K562 (cell line): ENCODE data around the gene MYO6. TPM values are rescaled to one million over a fixed set of nuclear protein-coding genes. Genes with fewer than 3 reads are reported as not detected.

ENCODE experiments used
- ADNP ChIP-seq: fragments of 200-800 bp; sonication (Bioruptor generic); IDR thresholded peaks from 2 replicates; pipeline ENCODE4 v1.6.1; 2016; ENCODE audit warnings: missing genetic modification characterization, missing compliant biosample characterization
- ARID1B ChIP-seq: fragments of 450-650 bp; IDR thresholded peaks from 2 replicates; pipeline ENCODE4 v1.6.1; 2016; ENCODE audit warnings: antibody characterized with exemption, mild to moderate bottlenecking, inconsistent platforms
- CBFA2T2 ChIP-seq: fragments of 450-650 bp; conservative IDR thresholded peaks from 2 replicates; pipeline ENCODE4 v1.6.1; 2017; ENCODE audit warnings: mild to moderate bottlenecking
- E2F8 ChIP-seq: fragments of 450-650 bp; IDR thresholded peaks from 2 replicates; pipeline ENCODE4 v1.7.1; 2018; ENCODE audit warnings: mild to moderate bottlenecking, low read depth; ENCODE audit not compliant: partially characterized antibody
- ESRRB ChIP-seq: fragments of 250-450 bp; sonication (Bioruptor Pico); IDR thresholded peaks from 2 replicates; pipeline ENCODE4 v1.5.0; 2020; ENCODE audit warnings: mild to moderate bottlenecking, moderate library complexity, borderline replicate concordance
- ETV6 ChIP-seq, 3 experiments: fragments of 150-350 bp in 1 of 3; sonication (generic) in 1 of 3; formaldehyde crosslinking in 1 of 3; IDR thresholded peaks; 2 replicates each; pipeline versions ENCODE4 v1.6.1 to v1.8.0; 2014 to 2022; ENCODE audit warnings: borderline replicate concordance in 2 of 3, low read depth in 2 of 3, antibody characterized with exemption in 1 of 3, low read length in 1 of 3, mild to moderate bottlenecking in 1 of 3, missing genetic modification reagents in 1 of 3
- HDAC6 ChIP-seq: IDR thresholded peaks from 2 replicates; pipeline ENCODE4 v1.6.1; 2012; ENCODE audit warnings: low read depth, mild to moderate bottlenecking, control low read depth, inconsistent platforms, low read length, moderate library complexity
- ILF3 ChIP-seq: fragments of 450-650 bp; IDR thresholded peaks from 2 replicates; pipeline ENCODE4 v1.6.1; 2018; ENCODE audit warnings: antibody characterized with exemption, mild to moderate bottlenecking, moderate library complexity, borderline replicate concordance
- MCM7 ChIP-seq, 2 experiments: fragments of 450-650 bp; IDR thresholded peaks; 2 replicates each; pipeline ENCODE4 v1.6.1; 2016 to 2018
- NFRKB ChIP-seq: fragments of 450-650 bp; IDR thresholded peaks from 2 replicates; pipeline ENCODE4 v1.6.1; 2016; ENCODE audit warnings: low read depth
- POLR3A ChIP-seq: IDR thresholded peaks from 2 replicates; pipeline ENCODE4 v1.6.1; 2011; ENCODE audit warnings: borderline replicate concordance, mild to moderate bottlenecking, moderate library complexity; ENCODE audit not compliant: insufficient read length, insufficient read depth; ENCODE audit errors: extremely low read depth
- RCOR1 ChIP-seq, 2 experiments: IDR thresholded peaks; 2 replicates each; pipeline ENCODE4 v1.6.1; 2012; ENCODE audit warnings: low read depth in 2 of 2, low read length in 2 of 2, borderline replicate concordance in 1 of 2, improper control_type of control experiment in 1 of 2
- SFPQ ChIP-seq: fragments of 200-400 bp; formaldehyde crosslinking; IDR thresholded peaks from 2 replicates; pipeline ENCODE4 v1.6.1; 2017; ENCODE audit warnings: mild to moderate bottlenecking, low read depth, low read length, moderate library complexity
- SREBF2 ChIP-seq: sonication (generic); formaldehyde crosslinking; IDR thresholded peaks from 2 replicates; pipeline ENCODE4 v1.4.0; 2020; ENCODE audit warnings: mild to moderate bottlenecking, missing genetic modification reagents
- SRSF3 ChIP-seq: fragments of 200-400 bp; formaldehyde crosslinking; IDR thresholded peaks from 2 replicates; pipeline ENCODE4 v1.6.1; 2016; ENCODE audit warnings: mild to moderate bottlenecking, low read length, moderate library complexity; ENCODE audit not compliant: insufficient read depth
- STAT5A ChIP-seq: IDR thresholded peaks from 2 replicates; pipeline ENCODE4 v1.6.1; 2012; ENCODE audit warnings: low read length, inconsistent platforms, borderline replicate concordance
- STAT6 ChIP-seq: sonication (generic); formaldehyde crosslinking; IDR thresholded peaks from 2 replicates; pipeline ENCODE4 v1.8.1; 2023; ENCODE audit warnings: mild to moderate bottlenecking, missing genetic modification reagents
- TAL1 ChIP-seq: fragments of 450-650 bp; IDR thresholded peaks from 2 replicates; pipeline ENCODE4 v1.6.1; 2016; ENCODE audit warnings: mild to moderate bottlenecking
- ZNF699 ChIP-seq: fragments of 250-450 bp; sonication (Bioruptor Pico); IDR thresholded peaks from 2 replicates; pipeline ENCODE4 v1.8.0; 2021; ENCODE audit warnings: mild to moderate bottlenecking, moderate library complexity; ENCODE audit not compliant: insufficient replicate concordance
- polyA plus RNA-seq, 8 experiments: library from polyadenylated mRNA; depleted of rRNA in 4 of 8; stranded (reverse) in 5 of 8; unstranded in 3 of 8; fragments of >200 nt; fragmentation: Nextera tagmentation in 2 of 8; fragmentation: Illumina TruSeq in 1 of 8; extraction: Ambion mirVana in 2 of 8; extraction: Trizol in 1 of 8; gene quantifications; 2 replicates each; pipeline versions ENCODE4 v1.2.1 to v1.2.3, GENCODE V29; 2011 to 2014; ENCODE audit warnings: inconsistent platforms in 1 of 8, missing spikeins in 1 of 8
- total RNA-seq, 7 experiments: library from RNA; depleted of rRNA in 6 of 7; stranded (reverse); fragments of >200 nt in 6 of 7; fragmentation: Illumina TruSeq in 2 of 7; extraction: Trizol in 2 of 7; gene quantifications; 2 replicates each; pipeline versions ENCODE4 v1.2.1 to v1.2.3, GENCODE V29; 2011 to 2021; ENCODE audit warnings: low replicate concordance in 1 of 7
- TF ChIP-seq, protein P1 (sequence below): fragments of 450-650 bp; IDR thresholded peaks from 2 replicates; pipeline ENCODE4 v1.6.1; 2017; ENCODE audit warnings: mild to moderate bottlenecking, moderate library complexity

The MYO6 gene
- total and polyA plus RNA-seq, 9 of the 15 experiments (the other 6 are each of a cell fraction or from before 2014, with no cell fraction given): 1.3 to 5.5 (median 2.7) TPM

DNA sequence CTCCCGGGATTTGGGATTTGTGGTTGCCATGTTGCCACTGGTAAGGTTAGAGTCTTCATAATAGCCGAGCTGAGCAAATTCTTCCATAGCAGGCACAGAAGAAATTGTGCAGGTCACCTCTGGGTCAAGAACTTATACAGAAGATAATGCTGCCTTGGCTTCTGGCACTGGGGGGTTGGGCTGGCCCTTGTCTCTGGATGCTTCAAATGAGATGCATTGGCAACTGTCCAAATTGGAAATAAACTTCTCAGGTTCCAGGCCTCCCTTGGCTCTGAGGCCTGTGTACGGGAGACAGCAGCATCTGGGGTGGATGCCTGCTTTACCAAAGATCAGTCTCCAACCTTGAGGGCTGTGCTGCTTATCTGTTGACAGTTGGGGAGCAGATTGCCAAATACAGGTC is 26.2 kb downstream of the MYO6 start (continued):
- TF ChIP-seq, protein P1, sequence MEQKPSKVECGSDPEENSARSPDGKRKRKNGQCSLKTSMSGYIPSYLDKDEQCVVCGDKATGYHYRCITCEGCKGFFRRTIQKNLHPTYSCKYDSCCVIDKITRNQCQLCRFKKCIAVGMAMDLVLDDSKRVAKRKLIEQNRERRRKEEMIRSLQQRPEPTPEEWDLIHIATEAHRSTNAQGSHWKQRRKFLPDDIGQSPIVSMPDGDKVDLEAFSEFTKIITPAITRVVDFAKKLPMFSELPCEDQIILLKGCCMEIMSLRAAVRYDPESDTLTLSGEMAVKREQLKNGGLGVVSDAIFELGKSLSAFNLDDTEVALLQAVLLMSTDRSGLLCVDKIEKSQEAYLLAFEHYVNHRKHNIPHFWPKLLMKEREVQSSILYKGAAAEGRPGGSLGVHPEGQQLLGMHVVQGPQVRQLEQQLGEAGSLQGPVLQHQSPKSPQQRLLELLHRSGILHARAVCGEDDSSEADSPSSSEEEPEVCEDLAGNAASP: no peak
- TF ChIP-seq STAT6 (CRISPR knock-in tag) (no peak), SRSF3 (no peak), SFPQ (no peak), E2F8 (no peak), ZNF699 (CRISPR knock-in tag) (no peak), RCOR1 (IDR thresholded peaks at IDR 0.05; ENCODE audit: borderline replicate concordance in 1 of 2, low read depth in 2 of 2, low read length in 2 of 2) (peak; percentile 24 to 71; a peak in 3 of 4 replicates), ILF3 (no peak), TAL1 (peak; percentile 26; the same call in 1 of the 2 replicates), SREBF2 (no peak), MCM7 (IDR thresholded peaks at IDR 0.05) (no peak), ETV6 (IDR thresholded peaks at IDR 0.05; ENCODE audit: borderline replicate concordance in 1 of 2, low read depth in 2 of 2, low read length in 1 of 2) (no peak), ETV6 (CRISPR knock-in tag; IDR thresholded peaks at IDR 0.05; ENCODE audit: borderline replicate concordance) (no peak), NFRKB (no peak), ESRRB (CRISPR knock-in tag) (no peak), STAT5A (no peak), POLR3A (no peak), ARID1B (0 out of 2 replicates have a peak, but pooled peaks have one; percentile 9), HDAC6 (no peak), ADNP (tag) (no peak), CBFA2T2 (peak; percentile 30; the same call in 1 of the 2 replicates)
